Measurements from ENCODE around the gene MRPL34. TPM values are rescaled to one million over a fixed set of nuclear protein-coding genes. Genes with fewer than 3 reads are reported as not detected.

MRPL34 gene
- total RNA-seq, 1 donor from 2014 or later, result 80.7 TPM

GRCh38 chr19:17327068-17327653 is 21.5 kb downstream of the MRPL34 start:
- Mint-ChIP-seq H3K4me1 (ENCODE audit: low read depth, unreplicated experiment) (peaks cover 16% of the 10 kb centered on the region), H3K4me3 (ENCODE audit: unreplicated experiment) (no peak overlapping the region), H3K27me3 (ENCODE audit: unreplicated experiment) (peaks cover 9% of the 10 kb centered on the region), H3K36me3 (ENCODE audit: unreplicated experiment) (no peaks in the 10 kb centered on the region), H3K27ac (ENCODE audit: unreplicated experiment) (no peak overlapping the region), H3K9me3 (ENCODE audit: unreplicated experiment) (peaks cover 10% of the 10 kb centered on the region)
- DNase-seq, result no peak
- no peak for TF ChIP-seq CTCF (IDR thresholded peaks at IDR 0.05; ENCODE audit: partially characterized antibody, unreplicated experiment)

GRCh38 chr19:17327654-17328516 is 22.2 kb downstream of the MRPL34 start:
- H3K9me3 Mint-ChIP-seq (ENCODE audit: unreplicated experiment), result peaks cover 7% of the 10 kb centered on the region
- peaks cover 9% of the 10 kb centered on the region for H3K4me1 Mint-ChIP-seq (ENCODE audit: low read depth, unreplicated experiment)
- peak; percentile 61 for TF ChIP-seq CTCF (IDR thresholded peaks at IDR 0.05; ENCODE audit: partially characterized antibody, unreplicated experiment)
- H3K4me3 Mint-ChIP-seq (ENCODE audit: unreplicated experiment), result peak overlapping the region; percentile 77
- H3K27ac Mint-ChIP-seq (ENCODE audit: unreplicated experiment), result peak overlapping the region; percentile 90
- peaks cover 9% of the 10 kb centered on the region for H3K27me3 Mint-ChIP-seq (ENCODE audit: unreplicated experiment)
- peaks cover 5% of the 10 kb centered on the region for H3K36me3 Mint-ChIP-seq (ENCODE audit: unreplicated experiment)
- DNase-seq, result peak; percentile 87

GRCh38 chr19:17328517-17329365 is 23.1 kb downstream of the MRPL34 start:
- no peak overlapping the region for H3K4me3 Mint-ChIP-seq (ENCODE audit: unreplicated experiment)
- DNase-seq, result peak; percentile 39

GRCh38 chr19:17329366-17330261 is 23.9 kb downstream of the MRPL34 start:
- H3K4me1 Mint-ChIP-seq (ENCODE audit: low read depth, unreplicated experiment), result peaks cover 6% of the 10 kb centered on the region
- peaks cover 7% of the 10 kb centered on the region for H3K9me3 Mint-ChIP-seq (ENCODE audit: unreplicated experiment)
- peak overlapping the region; percentile 77 for H3K27ac Mint-ChIP-seq (ENCODE audit: unreplicated experiment)
- H3K27me3 Mint-ChIP-seq (ENCODE audit: unreplicated experiment), result peaks cover 8% of the 10 kb centered on the region
- H3K36me3 Mint-ChIP-seq (ENCODE audit: unreplicated experiment), result peaks cover 5% of the 10 kb centered on the region
- TF ChIP-seq CTCF (IDR thresholded peaks at IDR 0.05; ENCODE audit: partially characterized antibody, unreplicated experiment), result no peak
- no peak for DNase-seq
- peak overlapping the region; percentile 52 for H3K4me3 Mint-ChIP-seq (ENCODE audit: unreplicated experiment)

More at GRCh38 chr19:17328517-17329365, 23.1 kb downstream of the MRPL34 start:
- H3K4me1 Mint-ChIP-seq (ENCODE audit: low read depth, unreplicated experiment), result peaks cover 6% of the 10 kb centered on the region
- H3K36me3 Mint-ChIP-seq (ENCODE audit: unreplicated experiment), result peaks cover 5% of the 10 kb centered on the region
- H3K9me3 Mint-ChIP-seq (ENCODE audit: unreplicated experiment), result peaks cover 5% of the 10 kb centered on the region
- no peak overlapping the region for H3K27ac Mint-ChIP-seq (ENCODE audit: unreplicated experiment)
- TF ChIP-seq CTCF (IDR thresholded peaks at IDR 0.05; ENCODE audit: partially characterized antibody, unreplicated experiment), result no peak
- peaks cover 8% of the 10 kb centered on the region for H3K27me3 Mint-ChIP-seq (ENCODE audit: unreplicated experiment)

All from glutamatergic neuron (in vitro differentiated cells).